NB4 (cell line): ENCODE data around the gene VWA3B.

ENCODE experiments used
- DNase-seq: peaks from one replicate; pipeline ENCODE4 v3.0.0; 2010; ENCODE audit warnings: low read depth
- H3K4me3 ChIP-seq: one replicate; pipeline ENCODE4 v1.5.1; 2011; ENCODE audit warnings: mild to moderate bottlenecking, low read depth, low read length, moderate library complexity
- MYC ChIP-seq: IDR thresholded peaks from 2 replicates; pipeline ENCODE4 v1.6.1; 2011; ENCODE audit warnings: low read depth, low read length
- POLR2A ChIP-seq: IDR thresholded peaks from 2 replicates; pipeline ENCODE4 v1.6.1; 2011; ENCODE audit warnings: mild to moderate bottlenecking; ENCODE audit not compliant: insufficient read length; ENCODE audit errors: extremely low read depth
- TF ChIP-seq, protein P1 (sequence below): IDR thresholded peaks from one replicate; pipeline ENCODE4 v1.5.1; 2012; ENCODE audit warnings: low read depth, low read length
- TF ChIP-seq, protein P2 (sequence below): IDR thresholded peaks from 2 replicates; pipeline ENCODE4 v1.6.1; 2011; ENCODE audit warnings: low read depth, low read length

The VWA3B gene

DNA sequence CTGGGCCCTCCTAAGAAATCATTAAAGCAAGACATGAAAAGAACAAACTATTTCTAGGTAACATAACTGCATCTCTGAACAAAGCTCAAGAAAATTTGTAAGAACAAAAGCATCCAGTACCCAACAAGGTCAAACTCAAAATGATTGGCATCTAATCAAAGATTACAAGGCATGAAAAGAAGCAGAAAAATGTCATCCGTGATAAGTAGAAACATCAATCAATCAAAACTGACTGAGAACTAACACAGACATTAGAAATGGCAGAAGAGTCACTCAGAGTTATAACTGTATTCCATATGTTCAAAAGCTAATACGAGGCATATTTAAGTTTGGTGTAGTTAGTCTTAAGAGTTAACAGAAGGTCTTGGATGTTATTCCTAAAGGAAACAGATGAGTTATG, 80.9 kb downstream of the VWA3B start:
- no peak overlapping the region for H3K4me3 ChIP-seq
- TF ChIP-seq POLR2A (no peak), MYC (no peak)
- TF ChIP-seq, protein P1, sequence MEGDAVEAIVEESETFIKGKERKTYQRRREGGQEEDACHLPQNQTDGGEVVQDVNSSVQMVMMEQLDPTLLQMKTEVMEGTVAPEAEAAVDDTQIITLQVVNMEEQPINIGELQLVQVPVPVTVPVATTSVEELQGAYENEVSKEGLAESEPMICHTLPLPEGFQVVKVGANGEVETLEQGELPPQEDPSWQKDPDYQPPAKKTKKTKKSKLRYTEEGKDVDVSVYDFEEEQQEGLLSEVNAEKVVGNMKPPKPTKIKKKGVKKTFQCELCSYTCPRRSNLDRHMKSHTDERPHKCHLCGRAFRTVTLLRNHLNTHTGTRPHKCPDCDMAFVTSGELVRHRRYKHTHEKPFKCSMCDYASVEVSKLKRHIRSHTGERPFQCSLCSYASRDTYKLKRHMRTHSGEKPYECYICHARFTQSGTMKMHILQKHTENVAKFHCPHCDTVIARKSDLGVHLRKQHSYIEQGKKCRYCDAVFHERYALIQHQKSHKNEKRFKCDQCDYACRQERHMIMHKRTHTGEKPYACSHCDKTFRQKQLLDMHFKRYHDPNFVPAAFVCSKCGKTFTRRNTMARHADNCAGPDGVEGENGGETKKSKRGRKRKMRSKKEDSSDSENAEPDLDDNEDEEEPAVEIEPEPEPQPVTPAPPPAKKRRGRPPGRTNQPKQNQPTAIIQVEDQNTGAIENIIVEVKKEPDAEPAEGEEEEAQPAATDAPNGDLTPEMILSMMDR: no peak
- TF ChIP-seq, protein P2, sequence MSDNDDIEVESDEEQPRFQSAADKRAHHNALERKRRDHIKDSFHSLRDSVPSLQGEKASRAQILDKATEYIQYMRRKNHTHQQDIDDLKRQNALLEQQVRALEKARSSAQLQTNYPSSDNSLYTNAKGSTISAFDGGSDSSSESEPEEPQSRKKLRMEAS: no peak
- DNase-seq: no peak

- no peak overlapping the region for H3K4me3 ChIP-seq
- no peak for DNase-seq
- TF ChIP-seq, protein P2: no peak
- TF ChIP-seq POLR2A (no peak), MYC (no peak)
- TF ChIP-seq, protein P1: no peak
Measured at GRCh38 chr2:98170076-98170475, 83.1 kb downstream of the VWA3B start.

- TF ChIP-seq, protein P2: no peak
- TF ChIP-seq, protein P1: no peak
- TF ChIP-seq MYC: no peak
- TF ChIP-seq POLR2A: no peak
- DNase-seq: no peak
- no peak overlapping the region for H3K4me3 ChIP-seq
Measured at GRCh38 chr2:98172150-98172765, 85.3 kb downstream of the VWA3B start.

DNA sequence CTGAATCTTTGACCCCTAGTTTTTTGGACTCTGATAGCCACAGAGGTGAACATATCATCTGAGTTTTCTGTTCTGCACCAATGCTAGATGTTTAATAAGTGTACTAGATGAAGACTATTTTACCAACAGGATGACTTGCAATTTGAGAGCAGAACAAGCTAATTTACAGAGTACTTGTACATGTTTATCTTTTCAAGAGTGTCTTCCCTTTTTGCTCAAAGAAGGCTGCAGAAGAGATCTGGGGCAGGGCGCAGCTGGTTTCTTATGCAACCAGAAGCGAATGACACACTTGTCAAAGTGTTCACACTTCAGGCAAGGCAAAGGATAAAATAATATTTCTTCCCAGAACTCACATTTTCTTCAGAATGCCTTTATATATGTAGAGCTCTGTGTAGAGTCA, 86.0 kb downstream of the VWA3B start:
- TF ChIP-seq POLR2A: no peak
- TF ChIP-seq MYC: 0 out of 2 replicates have a peak, but pooled peaks have one; percentile 21
- DNase-seq: peak; percentile 68

GRCh38 chr2:98175811-98176210, 88.8 kb downstream of the VWA3B start:
- no peak overlapping the region for H3K4me3 ChIP-seq
- peak; percentile 24 for DNase-seq
- TF ChIP-seq, protein P2: no peak
- TF ChIP-seq POLR2A: no peak
- TF ChIP-seq, protein P1: no peak
- no peak for TF ChIP-seq MYC

More for the DNA sequence above, 86.0 kb downstream of the VWA3B start:
- H3K4me3 ChIP-seq: no peak overlapping the region

DNA sequence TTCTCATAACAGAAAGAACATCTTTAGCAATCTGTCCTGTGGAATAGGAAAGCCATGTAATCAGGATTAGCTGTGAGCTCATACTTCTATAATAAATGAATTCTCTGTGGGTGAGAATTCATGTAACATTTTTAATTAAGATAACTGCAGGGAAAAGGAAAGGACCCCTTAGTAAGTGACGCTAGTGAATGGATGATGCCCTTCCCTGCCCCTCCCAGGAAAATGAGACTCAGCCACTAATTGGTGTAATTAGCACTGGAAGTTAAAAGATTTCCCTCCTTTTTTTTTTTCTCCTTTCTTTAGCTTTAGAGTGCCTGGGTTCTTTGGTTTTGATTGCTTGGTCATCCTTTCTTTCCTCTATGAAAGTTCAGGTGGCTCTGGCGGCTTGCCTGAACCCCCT, 90.3 kb downstream of the VWA3B start:
- no peak overlapping the region for H3K4me3 ChIP-seq
- TF ChIP-seq, protein P1: no peak
- TF ChIP-seq, protein P2: no peak
- TF ChIP-seq POLR2A: no peak
- no peak for TF ChIP-seq MYC
- DNase-seq: no peak
